GM18870 (cell line): ENCODE measurements around the gene VMP1.
"Not testable (repeated sequence)": the region's sequence is repeated elsewhere in the genome, so short reads cannot be mapped to it uniquely, and the experiment has no call there.

Source experiments
- ATAC-seq: cut with Tn5 transposase; IDR thresholded peaks from one replicate; pipeline ENCODE4 v1.9.1; 2021; ENCODE audit warnings: moderate library complexity; ENCODE audit not compliant: unreplicated experiment

Gene VMP1

GRCh38 chr17:59804901-59805465, 97.5 kb downstream of the VMP1 start:
- ATAC-seq = no peak

- not testable (repeated sequence) for ATAC-seq
Measured at GRCh38 chr17:59806322-59806721, 98.9 kb downstream of the VMP1 start.

DNA sequence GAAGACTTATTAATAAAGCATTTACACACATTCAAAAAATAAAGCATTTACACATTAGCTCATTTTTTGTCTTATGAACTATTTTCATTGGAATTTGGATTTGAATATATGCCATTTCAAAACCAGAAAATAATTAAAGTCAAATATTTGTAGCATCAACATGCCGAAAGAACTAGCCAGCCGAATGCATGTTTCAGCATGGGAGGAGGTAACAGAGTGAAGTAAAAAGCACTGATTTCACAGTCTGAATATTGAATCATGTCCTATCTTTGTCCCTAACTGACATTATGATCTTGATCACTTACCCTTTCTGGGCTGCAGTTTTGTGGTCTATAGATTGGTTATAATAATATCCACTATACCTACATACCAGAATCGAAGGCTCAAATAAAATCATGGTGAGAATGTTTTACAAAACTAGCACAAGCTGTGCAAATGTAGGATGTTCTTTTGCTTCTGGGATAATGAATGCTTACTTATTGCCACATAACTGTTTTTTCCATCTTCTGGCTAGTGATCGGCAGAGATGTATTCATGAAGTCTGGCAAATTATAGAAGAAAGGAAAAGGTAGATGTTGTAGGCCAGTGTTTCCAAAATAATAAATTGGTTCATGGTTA, 100.5 kb downstream of the VMP1 start:
- no peak for ATAC-seq

- no peak for ATAC-seq
Measured at GRCh38 chr17:59810894-59811153, 103.4 kb downstream of the VMP1 start.

DNA sequence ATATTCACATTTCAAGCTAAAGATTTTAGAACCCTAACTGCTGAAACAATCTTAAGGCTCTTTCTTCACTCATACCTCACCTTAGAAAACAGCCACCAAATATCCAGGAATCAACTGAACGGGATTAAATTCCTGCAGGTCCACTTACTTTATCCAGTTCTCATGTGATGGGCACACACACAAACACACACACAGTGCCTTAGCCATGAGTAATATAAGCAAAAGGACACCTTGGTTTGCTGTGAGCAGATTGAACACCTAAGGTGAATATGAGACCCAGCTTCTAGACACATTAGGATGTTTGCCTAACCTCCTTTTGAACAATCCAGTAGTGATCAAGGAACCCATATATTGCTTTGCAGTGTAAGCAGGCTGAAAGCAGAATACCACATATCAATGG, 103.8 kb downstream of the VMP1 start:
- ATAC-seq = no peak

GRCh38 chr17:59812139-59812538, 104.7 kb downstream of the VMP1 start:
- no peak for ATAC-seq

GRCh38 chr17:59814276-59814675, 106.8 kb downstream of the VMP1 start:
- ATAC-seq = no peak

DNA sequence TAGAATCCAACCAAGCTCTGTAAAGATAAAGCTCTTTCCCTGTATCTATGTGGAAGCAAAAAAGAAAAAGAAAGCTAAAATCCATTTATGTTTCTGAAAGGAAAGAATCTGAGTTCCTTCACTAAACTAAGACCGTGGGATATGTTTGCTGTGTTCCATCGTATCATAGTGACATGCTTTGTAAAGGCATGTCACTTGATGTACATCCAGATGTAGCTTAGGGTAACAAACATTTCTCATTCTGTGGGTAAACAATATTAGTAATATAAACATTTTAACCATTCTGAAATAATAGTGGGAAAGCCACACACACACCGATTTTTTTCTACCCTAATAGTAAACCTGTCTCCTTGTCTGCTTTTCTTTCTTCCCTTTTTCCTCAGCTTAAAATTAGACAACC, 107.2 kb downstream of the VMP1 start:
- ATAC-seq = no peak

DNA sequence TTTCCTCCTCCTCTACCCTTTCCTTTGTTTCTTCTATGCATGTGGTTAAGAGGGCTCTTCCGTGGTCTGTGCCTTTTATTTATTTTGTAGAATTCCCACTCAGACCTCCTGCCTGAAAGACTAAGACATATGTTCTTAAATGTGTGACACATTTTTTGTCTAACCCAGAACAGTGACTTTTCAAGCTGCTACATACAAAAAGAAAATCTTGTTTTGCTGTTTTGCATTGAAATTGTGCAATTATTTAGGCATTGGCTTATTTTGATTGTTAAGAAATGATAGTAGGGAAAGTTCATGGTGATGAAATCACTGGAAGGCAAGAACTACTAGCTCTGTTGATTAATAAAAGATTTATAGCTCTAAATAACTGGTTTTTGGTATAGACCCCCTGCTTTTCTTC, 108.5 kb downstream of the VMP1 start:
- ATAC-seq = no peak

DNA sequence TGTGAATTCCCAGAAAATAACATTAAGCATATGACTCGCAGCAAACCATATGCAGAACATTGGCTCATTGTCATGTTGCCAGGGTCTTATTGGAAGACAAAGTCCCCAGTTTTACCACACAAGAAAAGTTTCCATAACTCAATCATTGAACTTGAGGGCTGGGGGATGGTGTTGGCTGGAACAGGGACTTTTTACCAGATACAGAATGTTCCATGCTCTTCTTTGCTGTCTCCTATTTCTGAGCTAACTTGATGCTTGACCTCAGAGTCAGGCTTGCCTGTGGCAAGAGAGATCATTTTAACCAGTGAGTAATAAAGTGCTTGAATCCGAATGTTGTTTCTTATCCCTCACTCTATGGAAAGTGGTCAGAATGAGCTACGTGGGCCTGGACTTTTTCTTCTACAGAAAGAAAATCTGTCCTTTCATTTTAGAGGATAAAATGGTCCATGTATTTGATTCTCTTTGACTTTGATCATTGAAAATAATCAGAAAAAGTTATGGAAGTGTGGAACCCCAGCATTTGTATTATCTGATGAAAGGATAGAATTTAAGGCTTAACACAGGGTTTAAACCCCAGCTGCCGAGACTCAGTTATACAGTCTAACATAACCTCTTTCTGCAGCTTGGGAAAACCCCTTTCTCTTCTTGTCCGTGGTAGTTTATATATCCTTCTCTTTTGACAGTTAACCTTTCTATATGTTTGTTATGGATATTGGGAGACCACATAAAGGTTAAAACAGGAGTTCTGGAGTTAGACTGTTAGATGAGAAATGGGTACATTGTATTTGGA, 118.3 kb downstream of the VMP1 start:
- no peak for ATAC-seq

- no peak for ATAC-seq
Measured at GRCh38 chr17:59826706-59827453, 119.4 kb downstream of the VMP1 start.

- ATAC-seq = no peak
Measured at GRCh38 chr17:59827721-59828477, 120.4 kb downstream of the VMP1 start.

DNA sequence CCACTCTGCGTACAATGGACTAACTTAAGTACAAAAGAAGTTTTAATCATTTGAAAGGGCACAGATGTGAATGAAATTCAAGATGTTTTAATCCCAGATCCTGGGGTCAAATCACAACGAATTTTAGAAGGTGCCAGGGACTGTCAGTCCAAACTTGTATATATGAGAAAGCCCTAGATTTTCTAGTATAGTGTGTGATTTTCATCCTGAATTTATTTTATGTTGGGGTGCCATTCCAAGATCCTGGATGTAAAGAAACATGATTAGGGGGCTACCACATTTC, 121.0 kb downstream of the VMP1 start:
- ATAC-seq = no peak

GRCh38 chr17:59828819-59829216, 121.4 kb downstream of the VMP1 start:
- not testable (repeated sequence) for ATAC-seq

- peak; percentile 58 for ATAC-seq
Measured at GRCh38 chr17:59829217-59830006, 122.0 kb downstream of the VMP1 start.

- ATAC-seq = no peak
Measured at GRCh38 chr17:59830007-59830630, 122.7 kb downstream of the VMP1 start.

- ATAC-seq = no peak
Measured at GRCh38 chr17:59830846-59831486, 123.5 kb downstream of the VMP1 start.

GRCh38 chr17:59832883-59833379, 125.5 kb downstream of the VMP1 start:
- no peak for ATAC-seq

DNA sequence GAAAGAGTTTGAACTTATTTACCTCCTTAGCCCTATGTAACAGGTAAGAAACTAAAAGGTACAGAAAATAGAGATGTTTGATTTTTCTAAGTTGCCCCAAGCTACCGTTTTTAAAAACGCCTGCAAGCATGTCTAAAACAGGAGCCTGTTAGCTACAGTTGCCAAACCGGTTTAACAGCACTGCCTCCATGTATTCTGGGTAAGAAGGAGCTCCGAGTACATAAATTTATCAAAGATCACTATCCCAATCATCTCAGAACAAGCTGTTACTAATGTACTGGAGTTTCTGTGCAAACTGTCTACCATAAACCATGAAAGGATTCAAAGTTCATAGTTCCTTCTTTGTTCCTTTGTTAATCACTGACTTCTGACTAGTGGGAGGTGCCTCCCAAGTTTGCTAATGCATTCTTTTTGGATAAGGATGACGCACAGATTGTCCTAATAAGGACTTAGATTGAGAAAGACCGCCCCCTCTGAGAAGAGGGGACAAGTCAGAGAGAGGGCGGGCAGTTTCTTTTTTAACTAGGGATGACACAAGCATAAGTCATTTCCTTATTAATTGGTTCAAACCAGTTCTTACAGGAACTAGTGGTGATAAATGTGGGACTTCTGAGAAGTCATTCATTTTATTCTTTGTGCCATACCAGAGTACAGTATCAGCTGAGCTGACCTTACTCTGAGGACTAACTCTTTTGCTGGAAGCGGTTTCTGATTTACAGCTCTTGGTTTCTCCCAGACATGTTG, 130.0 kb downstream of the VMP1 start:
- ATAC-seq = peak; percentile 71
